ENCODE measurements around the gene MTMR12. TPM values are rescaled to one million over a fixed set of nuclear protein-coding genes. Genes with fewer than 3 reads are reported as not detected.

Gene MTMR12
- total RNA-seq, 1 donor from 2014 or later: 25.6 TPM

GRCh38 chr5:32279786-32280185, 33.0 kb downstream of the MTMR12 start:
- TF ChIP-seq, protein P1, sequence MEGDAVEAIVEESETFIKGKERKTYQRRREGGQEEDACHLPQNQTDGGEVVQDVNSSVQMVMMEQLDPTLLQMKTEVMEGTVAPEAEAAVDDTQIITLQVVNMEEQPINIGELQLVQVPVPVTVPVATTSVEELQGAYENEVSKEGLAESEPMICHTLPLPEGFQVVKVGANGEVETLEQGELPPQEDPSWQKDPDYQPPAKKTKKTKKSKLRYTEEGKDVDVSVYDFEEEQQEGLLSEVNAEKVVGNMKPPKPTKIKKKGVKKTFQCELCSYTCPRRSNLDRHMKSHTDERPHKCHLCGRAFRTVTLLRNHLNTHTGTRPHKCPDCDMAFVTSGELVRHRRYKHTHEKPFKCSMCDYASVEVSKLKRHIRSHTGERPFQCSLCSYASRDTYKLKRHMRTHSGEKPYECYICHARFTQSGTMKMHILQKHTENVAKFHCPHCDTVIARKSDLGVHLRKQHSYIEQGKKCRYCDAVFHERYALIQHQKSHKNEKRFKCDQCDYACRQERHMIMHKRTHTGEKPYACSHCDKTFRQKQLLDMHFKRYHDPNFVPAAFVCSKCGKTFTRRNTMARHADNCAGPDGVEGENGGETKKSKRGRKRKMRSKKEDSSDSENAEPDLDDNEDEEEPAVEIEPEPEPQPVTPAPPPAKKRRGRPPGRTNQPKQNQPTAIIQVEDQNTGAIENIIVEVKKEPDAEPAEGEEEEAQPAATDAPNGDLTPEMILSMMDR (IDR thresholded peaks at IDR 0.05; ENCODE audit: partially characterized antibody, unreplicated experiment): no peak
- DNase-seq: no peak
- H3K27me3 Mint-ChIP-seq (ENCODE audit: unreplicated experiment): no peaks in the 10 kb centered on the region
- no peak overlapping the region for H3K27ac Mint-ChIP-seq (ENCODE audit: unreplicated experiment)
- H3K9me3 Mint-ChIP-seq (ENCODE audit: unreplicated experiment): no peaks in the 10 kb centered on the region
- H3K36me3 Mint-ChIP-seq (ENCODE audit: unreplicated experiment): no peaks in the 10 kb centered on the region
- peaks cover 10% of the 10 kb centered on the region for H3K4me1 Mint-ChIP-seq (ENCODE audit: low read depth, unreplicated experiment)
- H3K4me3 Mint-ChIP-seq (ENCODE audit: unreplicated experiment): no peak overlapping the region

DNA sequence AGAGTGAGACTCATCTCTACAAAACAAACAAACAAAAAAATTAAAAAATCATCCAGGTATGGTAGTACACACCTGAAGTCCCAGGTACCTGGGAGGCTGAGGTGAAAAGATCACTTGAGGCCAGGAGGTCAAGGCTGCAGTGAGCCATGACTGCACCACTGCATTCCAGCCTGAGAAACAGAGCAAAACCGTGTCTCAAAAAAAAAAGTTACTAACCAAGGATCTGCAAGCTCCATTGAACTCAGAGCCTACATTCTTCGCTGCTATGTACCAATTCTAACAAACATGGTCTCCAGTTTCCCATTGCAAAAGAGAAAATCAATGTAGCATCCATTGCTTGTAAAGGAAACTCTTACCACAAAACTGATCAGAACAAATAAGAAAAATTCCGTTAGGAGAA, 33.5 kb downstream of the MTMR12 start:
- Mint-ChIP-seq H3K27ac (ENCODE audit: unreplicated experiment) (no peak overlapping the region), H3K4me3 (ENCODE audit: unreplicated experiment) (no peak overlapping the region), H3K4me1 (ENCODE audit: low read depth, unreplicated experiment) (peaks cover 16% of the 10 kb centered on the region), H3K9me3 (ENCODE audit: unreplicated experiment) (no peaks in the 10 kb centered on the region), H3K36me3 (ENCODE audit: unreplicated experiment) (no peaks in the 10 kb centered on the region), H3K27me3 (ENCODE audit: unreplicated experiment) (no peaks in the 10 kb centered on the region)
- DNase-seq: no peak
- TF ChIP-seq, protein P1 (IDR thresholded peaks at IDR 0.05; ENCODE audit: partially characterized antibody, unreplicated experiment): no peak

GRCh38 chr5:32278406-32278805, 34.3 kb downstream of the MTMR12 start:
- H3K27me3 Mint-ChIP-seq (ENCODE audit: unreplicated experiment): no peaks in the 10 kb centered on the region
- H3K36me3 Mint-ChIP-seq (ENCODE audit: unreplicated experiment): no peaks in the 10 kb centered on the region
- H3K9me3 Mint-ChIP-seq (ENCODE audit: unreplicated experiment): no peaks in the 10 kb centered on the region
- H3K4me1 Mint-ChIP-seq (ENCODE audit: low read depth, unreplicated experiment): peaks cover 21% of the 10 kb centered on the region
- no peak overlapping the region for H3K27ac Mint-ChIP-seq (ENCODE audit: unreplicated experiment)
- TF ChIP-seq, protein P1 (IDR thresholded peaks at IDR 0.05; ENCODE audit: partially characterized antibody, unreplicated experiment): no peak
- no peak overlapping the region for H3K4me3 Mint-ChIP-seq (ENCODE audit: unreplicated experiment)
- DNase-seq: no peak

DNA sequence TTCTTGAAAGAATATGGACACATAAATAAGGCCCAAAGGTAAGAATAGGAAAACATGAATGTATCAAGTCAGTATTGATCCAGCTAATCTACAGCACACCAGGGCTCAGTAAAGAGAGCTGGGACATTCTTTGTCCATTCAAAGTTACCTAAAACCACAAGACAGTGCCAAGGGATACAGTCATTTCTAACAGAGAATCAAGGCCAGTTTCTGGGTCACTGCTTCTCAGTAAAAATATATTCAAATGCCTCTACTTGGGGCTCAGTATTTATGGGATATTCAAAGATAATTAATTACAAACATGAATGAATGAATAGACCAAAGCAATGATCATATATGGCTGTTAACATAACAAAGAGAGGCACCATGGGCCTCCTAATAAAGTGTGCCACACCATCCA, 34.9 kb downstream of the MTMR12 start:
- H3K4me1 Mint-ChIP-seq (ENCODE audit: low read depth, unreplicated experiment): peaks cover 21% of the 10 kb centered on the region
- no peaks in the 10 kb centered on the region for H3K9me3 Mint-ChIP-seq (ENCODE audit: unreplicated experiment)
- H3K36me3 Mint-ChIP-seq (ENCODE audit: unreplicated experiment): no peaks in the 10 kb centered on the region
- no peak overlapping the region for H3K27ac Mint-ChIP-seq (ENCODE audit: unreplicated experiment)
- DNase-seq: no peak
- H3K4me3 Mint-ChIP-seq (ENCODE audit: unreplicated experiment): no peak overlapping the region
- no peaks in the 10 kb centered on the region for H3K27me3 Mint-ChIP-seq (ENCODE audit: unreplicated experiment)
- TF ChIP-seq, protein P1 (IDR thresholded peaks at IDR 0.05; ENCODE audit: partially characterized antibody, unreplicated experiment): no peak

DNA sequence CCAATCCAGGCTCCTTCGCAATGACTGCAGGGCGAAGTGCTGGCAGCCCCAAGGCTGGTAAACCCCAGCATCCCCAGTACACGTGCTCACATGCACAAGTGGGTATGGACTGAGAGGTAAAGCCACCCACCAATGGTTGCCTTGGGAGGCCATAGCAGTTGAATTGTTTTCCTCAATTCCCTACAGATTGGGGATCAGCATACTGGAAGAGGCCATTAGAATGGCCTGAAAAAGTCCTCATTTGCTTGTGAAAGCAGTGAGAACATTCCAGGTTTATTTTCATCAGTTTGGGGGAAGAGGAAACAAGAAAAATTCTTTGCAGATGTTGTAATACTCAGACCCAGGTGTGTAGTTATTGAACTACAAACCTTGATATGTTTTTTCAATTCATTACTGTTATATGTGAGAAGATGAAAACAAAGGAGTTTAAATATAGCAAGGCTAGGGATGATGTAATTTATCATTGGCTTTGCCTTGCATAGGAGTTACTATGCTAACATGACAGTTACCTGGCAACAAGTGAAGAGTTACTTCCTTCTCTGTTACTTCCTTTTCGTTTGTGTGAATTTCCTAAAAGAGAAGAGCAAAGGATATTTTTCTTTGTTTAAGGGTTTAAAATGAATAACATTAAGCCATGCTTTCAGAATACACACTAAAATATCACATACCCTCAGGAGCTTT, 36.4 kb downstream of the MTMR12 start:
- no peak for DNase-seq
- TF ChIP-seq, protein P1 (IDR thresholded peaks at IDR 0.05; ENCODE audit: partially characterized antibody, unreplicated experiment): no peak
- Mint-ChIP-seq H3K27me3 (ENCODE audit: unreplicated experiment) (no peaks in the 10 kb centered on the region), H3K4me1 (ENCODE audit: low read depth, unreplicated experiment) (peaks cover 21% of the 10 kb centered on the region), H3K9me3 (ENCODE audit: unreplicated experiment) (no peaks in the 10 kb centered on the region), H3K4me3 (ENCODE audit: unreplicated experiment) (no peak overlapping the region), H3K36me3 (ENCODE audit: unreplicated experiment) (no peaks in the 10 kb centered on the region), H3K27ac (ENCODE audit: unreplicated experiment) (peak overlapping the region; percentile 14)

Data from glutamatergic neuron (in vitro differentiated cells).